Peyer's patch (tissue), 4 donors: ENCODE results near the gene SLC13A5.

Source experiments
- POLR2A ChIP-seq, 2 donors: fragments of 450-650 bp; IDR thresholded peaks; one replicate each; pipeline ENCODE4 v1.5.1; 2017; ENCODE audit warnings: antibody characterized with exemption in 2 of 2, mild to moderate bottlenecking in 2 of 2, moderate library complexity in 2 of 2
- TF ChIP-seq, protein P1 (sequence below), 6 experiments: fragments of 450-650 bp in 4 of 6; fragments of 200-600 bp in 2 of 6; sonication (generic) in 1 of 6; IDR thresholded peaks; one replicate each; pipeline ENCODE4 v1.5.1; 2017 to 2019; ENCODE audit warnings: antibody characterized with exemption in 6 of 6, mild to moderate bottlenecking in 3 of 6, moderate library complexity in 1 of 6

DNA sequence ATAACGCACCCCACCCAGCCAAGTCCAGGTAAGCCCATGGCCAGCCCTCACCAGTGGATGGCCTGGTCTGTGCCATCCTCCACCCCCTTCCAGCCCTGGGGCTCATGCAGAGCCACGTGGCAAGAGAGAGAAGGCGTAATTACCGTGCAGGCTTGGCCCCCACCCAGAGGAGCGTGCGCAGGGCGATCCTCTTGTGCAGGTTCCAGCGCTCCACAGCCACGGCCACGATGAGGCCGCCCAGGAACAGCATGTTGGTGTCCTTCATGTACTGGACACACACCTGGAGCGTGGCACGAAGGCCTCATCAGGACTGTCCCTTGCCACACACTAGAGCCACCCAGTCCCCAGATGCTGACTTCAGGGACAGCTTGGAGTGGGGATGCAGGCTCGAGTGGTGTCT is 6.7 kb downstream of the SLC13A5 start:
- TF ChIP-seq, protein P1, sequence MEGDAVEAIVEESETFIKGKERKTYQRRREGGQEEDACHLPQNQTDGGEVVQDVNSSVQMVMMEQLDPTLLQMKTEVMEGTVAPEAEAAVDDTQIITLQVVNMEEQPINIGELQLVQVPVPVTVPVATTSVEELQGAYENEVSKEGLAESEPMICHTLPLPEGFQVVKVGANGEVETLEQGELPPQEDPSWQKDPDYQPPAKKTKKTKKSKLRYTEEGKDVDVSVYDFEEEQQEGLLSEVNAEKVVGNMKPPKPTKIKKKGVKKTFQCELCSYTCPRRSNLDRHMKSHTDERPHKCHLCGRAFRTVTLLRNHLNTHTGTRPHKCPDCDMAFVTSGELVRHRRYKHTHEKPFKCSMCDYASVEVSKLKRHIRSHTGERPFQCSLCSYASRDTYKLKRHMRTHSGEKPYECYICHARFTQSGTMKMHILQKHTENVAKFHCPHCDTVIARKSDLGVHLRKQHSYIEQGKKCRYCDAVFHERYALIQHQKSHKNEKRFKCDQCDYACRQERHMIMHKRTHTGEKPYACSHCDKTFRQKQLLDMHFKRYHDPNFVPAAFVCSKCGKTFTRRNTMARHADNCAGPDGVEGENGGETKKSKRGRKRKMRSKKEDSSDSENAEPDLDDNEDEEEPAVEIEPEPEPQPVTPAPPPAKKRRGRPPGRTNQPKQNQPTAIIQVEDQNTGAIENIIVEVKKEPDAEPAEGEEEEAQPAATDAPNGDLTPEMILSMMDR (IDR thresholded peaks at IDR 0.05), result no peak
- TF ChIP-seq POLR2A (IDR thresholded peaks at IDR 0.05), result no peak
